ENCODE results near the gene BEND5. TPM values are rescaled to one million over a fixed set of nuclear protein-coding genes. Genes with fewer than 3 reads are reported as not detected.

BEND5 gene
- total and polyA plus RNA-seq, 2 of the 8 experiments (the other 6 are each of a cell fraction or from before 2014, with no cell fraction given): 3.8 to 7.5 TPM

GRCh38 chr1:48820491-48820890 lies 43.8 kb upstream of the BEND5 start:
- Histone ChIP-seq H3K56ac (replicated peaks; ENCODE audit: insufficient read length, low read depth, low read length) (no peak overlapping the region), H3K9ac (replicated peaks in 1 of 4; ENCODE audit: extremely low read depth in 1 of 4, low read depth in 3 of 4, low read length in 3 of 4) (no peak overlapping the region), H3K27ac (ENCODE audit: low read depth, low read length) (no peak overlapping the region), H3K79me2 (ENCODE audit: control insufficient read depth in 1 of 2, insufficient read depth in 2 of 2, low read length in 2 of 2) (no peaks in the 10 kb centered on the region), H3K4me1 (replicated peaks in 1 of 4; ENCODE audit: control insufficient read depth in 3 of 4, insufficient read depth in 4 of 4, low read length in 3 of 4) (no peaks in the 10 kb centered on the region), H2BK5ac (ENCODE audit: low read depth, low read length) (no peak overlapping the region), H3K9me3 (ENCODE audit: insufficient read depth in 2 of 2, low read depth in 1 of 2, low read length in 1 of 2) (no peaks in the 10 kb centered on the region), H3K18ac (ENCODE audit: extremely low read depth, low read length) (no peak overlapping the region), H2AK5ac (ENCODE audit: low read depth, low read length) (no peak overlapping the region), H3K4ac (replicated peaks; ENCODE audit: insufficient read length, low read depth, low read length) (no peak overlapping the region), H3K27me3 (replicated peaks in 1 of 4; ENCODE audit: control insufficient read depth in 3 of 4, extremely low read depth in 1 of 4, insufficient read depth in 3 of 4, low read length in 3 of 4) (0 out of 7 replicates have a peak, but pooled peaks cover 0 to 2% (median 0%) of the 10 kb centered on the region in 4 experiments), H4K91ac (replicated peaks; ENCODE audit: insufficient read length, low read length) (no peak overlapping the region), H2BK20ac (ENCODE audit: low read length) (no peak overlapping the region), H2BK120ac (replicated peaks; ENCODE audit: low read depth, low read length) (no peak overlapping the region), H2AFZ (ENCODE audit: low read length) (no peak overlapping the region), H4K8ac (ENCODE audit: extremely low read depth, insufficient read depth, low read length) (no peak overlapping the region), H3K23me2 (ENCODE audit: low read depth, low read length) (no peaks in the 10 kb centered on the region), H3K36me3 (ENCODE audit: control insufficient read depth in 2 of 4, insufficient read depth in 4 of 4, low read length in 3 of 4) (no peaks in the 10 kb centered on the region), H4K20me1 (replicated peaks in 1 of 2; ENCODE audit: control insufficient read depth in 1 of 2, insufficient read depth in 2 of 2, low read length in 2 of 2) (no peaks in the 10 kb centered on the region), H3K4me2 (ENCODE audit: insufficient read depth in 1 of 2, low read depth in 2 of 2, low read length in 2 of 2) (no peak overlapping the region), H3K4me3 (ENCODE audit: extremely low read depth in 1 of 4, insufficient read depth in 2 of 4, low read depth in 3 of 4, low read length in 4 of 4) (no peak overlapping the region), H2BK15ac (ENCODE audit: low read length) (no peak overlapping the region), H2BK12ac (ENCODE audit: low read depth, low read length) (no peak overlapping the region), H3K23ac (ENCODE audit: insufficient read length) (no peak overlapping the region), H4K5ac (ENCODE audit: insufficient read length, low read depth, low read length) (no peak overlapping the region), H3K79me1 (ENCODE audit: low read depth, low read length) (no peaks in the 10 kb centered on the region), H3K14ac (ENCODE audit: insufficient read length) (no peak overlapping the region)
- no peak for DNase-seq (ENCODE audit: low read depth in 1 of 2, low spot score in 2 of 2)
- ChIA-PET POLR2A (ENCODE audit: partially characterized antibody) (no interaction called here), CTCF (ENCODE audit: partially characterized antibody) (interaction anchor here (0.7 to 1.5 kb wide), 2 partner anchors 62 to 143 kb away, joined by 3 read pairs; no protein-coding TSS in a partner anchor)
- TF ChIP-seq POLR2A (IDR thresholded peaks at IDR 0.05; ENCODE audit: control extremely low read depth in 1 of 2, low read depth in 2 of 2, low read length in 2 of 2): no peak
- TF ChIP-seq YY1 (IDR thresholded peaks at IDR 0.05; ENCODE audit: low read depth, low read length): no peak
- no peak for TF ChIP-seq RXRA (IDR thresholded peaks at IDR 0.05; ENCODE audit: insufficient read depth, low read depth, low read length)
- TF ChIP-seq GTF2F1 (IDR thresholded peaks at IDR 0.05; ENCODE audit: borderline replicate concordance, low read depth, low read length): no peak
- TF ChIP-seq MAX (IDR thresholded peaks at IDR 0.05): no peak
- no peak for TF ChIP-seq CHD1 (IDR thresholded peaks at IDR 0.05; ENCODE audit: low read depth, low read length)
- no peak for TF ChIP-seq KDM1A (IDR thresholded peaks at IDR 0.05; ENCODE audit: borderline replicate concordance, low read length)
- TF ChIP-seq NANOG (IDR thresholded peaks at IDR 0.05; ENCODE audit: insufficient read depth, low read depth, low read length, poor library complexity, severe bottlenecking): no peak
- TF ChIP-seq E2F6 (IDR thresholded peaks at IDR 0.05): no peak
- TF ChIP-seq TBP (IDR thresholded peaks at IDR 0.05; ENCODE audit: low read depth, low read length): no peak
- WGBS, 2 experiments (ENCODE audit: extremely low coverage in 1 of 2, insufficient coverage in 1 of 2, insufficient read length in 1 of 2, insufficient replicate concordance in 2 of 2, low coverage in 1 of 2, low lambda C conversion rate in 2 of 2, missing lambda C conversion rate in 1 of 2): 92% methylated on average over 3 of the region's 3 CpGs; no CpG with 5 or more reads in 1 of the 2 experiments
- no peak for FAIRE-seq

Data from H1 (cell line).